Left ventricle myocardium inferior (tissue), 1 donor: ENCODE results near the gene CCDC146. TPM values are rescaled to one million over a fixed set of nuclear protein-coding genes. Genes with fewer than 3 reads are reported as not detected.

Source experiments
- DNase-seq: peaks from one replicate; pipeline ENCODE4 v3.0.0-alpha.2; 2020
- H3K27ac ChIP-seq: fragments of 200-600 bp; replicated peaks from 2 replicates; pipeline ENCODE4 v1.8.0; 2021
- H3K27me3 ChIP-seq: fragments of 200-600 bp; 2 replicates; pipeline ENCODE4 v1.8.0; 2021; ENCODE audit warnings: low read depth
- H3K36me3 ChIP-seq: fragments of 200-600 bp; 2 replicates; pipeline ENCODE4 v1.8.0; 2021
- H3K4me1 ChIP-seq: fragments of 200-600 bp; 2 replicates; pipeline ENCODE4 v1.8.0; 2021
- H3K4me3 ChIP-seq: fragments of 200-600 bp; 2 replicates; pipeline ENCODE4 v1.8.0; 2021; ENCODE audit warnings: mild to moderate bottlenecking, moderate library complexity
- H3K9me3 ChIP-seq: fragments of 200-600 bp; replicated peaks from 2 replicates; pipeline ENCODE4 v1.8.0; 2021
- CTCF ChIP-seq: fragments of 200-600 bp; IDR thresholded peaks from 2 replicates; pipeline ENCODE4 v1.8.0; 2021; ENCODE audit warnings: antibody characterized with exemption, mild to moderate bottlenecking, borderline replicate concordance
- intact Hi-C: fragments of 100-400 bp; cut with micrococcal nuclease; formaldehyde crosslinking; loops from one replicate; pipeline ENCODE4 v1.11.0; 2022
- total RNA-seq: library from RNA; stranded (reverse); fragmentation: NEBNext Ultra II Directional; extraction: Animal tissue kit (Norgen Biotek cat#: 25700); gene quantifications from one replicate; pipeline ENCODE4 v1.2.1, GENCODE V29; 2021
- donor health status: DM: no; HTN: yes; CAD: no; lungs with severe emphysema.

CCDC146 gene
- total RNA-seq, 1 donor from 2014 or later, result 4.7 TPM

- H3K27me3 ChIP-seq, result no peaks in the 10 kb centered on the region
- no peaks in the 10 kb centered on the region for H3K9me3 ChIP-seq
- no peak for TF ChIP-seq CTCF
- peak; percentile 31 for DNase-seq
- H3K4me1 ChIP-seq, result peaks cover 38% of the 10 kb centered on the region
- peaks cover 22% of the 10 kb centered on the region for H3K36me3 ChIP-seq
- H3K4me3 ChIP-seq, result no peak overlapping the region
- H3K27ac ChIP-seq, result no peak overlapping the region
- intact Hi-C loops, result loop anchor here (10.0 kb wide), 1 partner anchor 60 kb away; no protein-coding TSS in a partner anchor
These were observed 192.8 kb downstream of the CCDC146 start for GRCh38 chr7:77315182-77315591.

- intact Hi-C loops, result loop anchor here (10.0 kb wide), 1 partner anchor 62 kb away; no protein-coding TSS in a partner anchor
- Histone ChIP-seq H3K36me3 (peaks cover 16% of the 10 kb centered on the region), H3K4me1 (peaks cover 44% of the 10 kb centered on the region), H3K4me3 (no peak overlapping the region), H3K27ac (no peak overlapping the region), H3K9me3 (no peaks in the 10 kb centered on the region), H3K27me3 (no peaks in the 10 kb centered on the region)
- TF ChIP-seq CTCF, result no peak
- no peak for DNase-seq
These were observed 194.0 kb downstream of the CCDC146 start for GRCh38 chr7:77316219-77316978.

- no peak overlapping the region for H3K27ac ChIP-seq
- peaks cover 35% of the 10 kb centered on the region for H3K4me1 ChIP-seq
- peaks cover 11% of the 10 kb centered on the region for H3K36me3 ChIP-seq
- no peak for DNase-seq
- H3K9me3 ChIP-seq, result no peaks in the 10 kb centered on the region
- intact Hi-C loops, result loop anchor here (10.0 kb wide), 1 partner anchor 63 kb away; no protein-coding TSS in a partner anchor
- no peak overlapping the region for H3K4me3 ChIP-seq
- TF ChIP-seq CTCF, result no peak
- no peaks in the 10 kb centered on the region for H3K27me3 ChIP-seq
These were observed 195.6 kb downstream of the CCDC146 start for GRCh38 chr7:77318019-77318418.

- Histone ChIP-seq H3K36me3 (peaks cover 11% of the 10 kb centered on the region), H3K9me3 (no peaks in the 10 kb centered on the region), H3K4me1 (peaks cover 19% of the 10 kb centered on the region), H3K4me3 (no peak overlapping the region), H3K27ac (no peak overlapping the region), H3K27me3 (no peaks in the 10 kb centered on the region)
- no peak for DNase-seq
- TF ChIP-seq CTCF, result no peak
- intact Hi-C loops, result no loop called here
These were observed 197.7 kb downstream of the CCDC146 start for GRCh38 chr7:77320137-77320536.

- no peaks in the 10 kb centered on the region for H3K9me3 ChIP-seq
- no peak for TF ChIP-seq CTCF
- H3K27me3 ChIP-seq, result no peaks in the 10 kb centered on the region
- intact Hi-C loops, result no loop called here
- peaks cover 13% of the 10 kb centered on the region for H3K4me1 ChIP-seq
- DNase-seq, result no peak
- no peak overlapping the region for H3K4me3 ChIP-seq
- peaks cover 11% of the 10 kb centered on the region for H3K36me3 ChIP-seq
- peak overlapping the region; percentile 17 for H3K27ac ChIP-seq
These were observed 198.3 kb downstream of the CCDC146 start for GRCh38 chr7:77320714-77321113.
